Adipose tissue (tissue), 3 donors: ENCODE results near the gene CIDEA. TPM values are rescaled to one million over a fixed set of nuclear protein-coding genes. Genes with fewer than 3 reads are reported as not detected.

Experiments
- H3K27ac ChIP-seq: one replicate; pipeline ENCODE4 v1.5.1; 2013; ENCODE audit warnings: low read depth, low read length
- WGBS, 3 donors: extraction: QIAGEN DNeasy Blood & Tissue Kit; methylation state at CpG; one replicate each; pipeline ENCODE4 v1.1.7; 2013; 5-methylcytosine and 5-hydroxymethylcytosine counted together
- polyA plus RNA-seq, 3 donors: library from polyadenylated mRNA; stranded (reverse); fragments of 200-250 nt; gene quantifications; one replicate each; pipeline ENCODE4 v1.2.3, GENCODE V29; 2013
- donor health status: healthy with polysubstance abuse.
- donor health status: Bipolar disorder and iron deficiency.
- donor health status: healthy.

Gene CIDEA
- polyA plus RNA-seq, 3 donors: 27.2 to 527 (median 125) TPM

DNA sequence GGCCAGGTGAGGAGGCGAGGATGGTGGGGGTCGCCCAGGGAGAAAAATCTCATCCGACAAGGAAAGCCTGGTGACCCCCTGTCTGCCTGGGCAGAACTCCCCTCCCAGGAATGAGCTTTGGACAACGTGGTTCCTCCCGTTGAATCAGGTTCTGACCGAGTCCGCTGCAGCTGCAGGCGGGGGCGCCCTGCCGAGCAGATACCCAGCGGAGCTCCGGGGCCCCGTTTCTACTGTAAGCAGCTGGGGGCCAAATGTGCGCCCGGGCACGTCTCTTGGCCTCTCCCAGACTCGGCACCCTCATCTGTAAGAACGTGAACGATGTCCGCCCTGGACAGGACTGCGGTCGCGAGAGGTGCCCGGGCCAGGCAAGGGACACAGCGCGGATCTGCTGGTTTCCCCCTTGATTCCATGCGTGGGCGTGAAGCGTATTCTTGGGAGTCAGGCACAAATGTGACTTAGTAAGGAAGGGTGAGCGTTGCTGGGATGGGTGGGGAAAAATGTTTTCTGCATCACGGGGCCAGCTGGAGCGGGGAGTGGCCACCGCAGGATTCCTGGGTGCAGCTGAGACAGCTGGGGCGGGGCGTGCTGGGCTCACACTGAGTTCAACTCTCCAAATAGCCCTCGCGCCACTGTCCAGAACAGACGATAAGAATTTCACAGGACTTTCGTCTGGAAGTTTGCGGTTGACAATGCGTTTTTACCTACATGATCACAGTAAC is 33.7 kb downstream of the CIDEA start:
- 1 to 4% (median 4%) methylated on average over 41 of the region's 41 CpGs for WGBS, 3 donors
- H3K27ac ChIP-seq: no peak overlapping the region

DNA sequence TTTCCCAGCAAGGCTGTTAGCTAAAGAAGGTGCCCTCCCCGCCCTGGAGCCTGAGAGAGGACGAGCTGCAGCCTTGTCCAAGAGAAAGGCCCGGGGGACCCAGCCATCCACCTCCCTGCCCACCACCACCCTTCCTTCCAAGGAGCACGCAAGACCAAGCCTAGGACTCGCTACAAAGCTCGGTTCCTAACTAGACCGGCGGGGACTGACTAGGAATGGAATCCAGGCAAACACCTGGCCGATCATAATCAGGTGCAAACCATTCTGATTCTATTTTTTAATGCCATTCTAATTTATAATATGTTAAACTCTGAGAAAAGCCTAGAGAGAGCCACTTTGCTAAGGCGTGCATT is 34.2 kb downstream of the CIDEA start:
- no peak overlapping the region for H3K27ac ChIP-seq
- 15 to 17% (median 16%) methylated on average over 10 of the region's 10 CpGs for WGBS, 3 donors

DNA sequence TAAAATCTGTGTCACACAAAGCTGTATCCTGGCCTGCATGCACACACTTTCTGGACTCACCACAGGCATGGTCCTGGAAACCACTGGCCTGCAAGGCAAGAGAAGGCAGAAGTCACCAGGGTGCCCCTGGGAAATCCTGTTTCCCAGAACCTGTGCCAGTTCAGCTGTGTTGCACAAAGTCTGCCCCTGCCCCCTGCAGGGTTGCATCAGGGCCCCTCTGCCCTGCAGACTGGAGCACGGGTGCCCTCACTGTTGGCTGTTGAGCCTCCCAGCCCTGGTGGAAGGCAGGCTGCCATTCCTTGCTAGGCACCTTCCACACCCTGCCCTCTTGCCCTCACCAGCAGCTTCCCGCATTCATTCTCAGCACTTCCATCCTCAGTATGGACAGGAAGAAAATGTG is 35.9 kb downstream of the CIDEA start:
- WGBS, 3 donors: 55 to 87% (median 80%) methylated on average over 2 of the region's 2 CpGs

DNA sequence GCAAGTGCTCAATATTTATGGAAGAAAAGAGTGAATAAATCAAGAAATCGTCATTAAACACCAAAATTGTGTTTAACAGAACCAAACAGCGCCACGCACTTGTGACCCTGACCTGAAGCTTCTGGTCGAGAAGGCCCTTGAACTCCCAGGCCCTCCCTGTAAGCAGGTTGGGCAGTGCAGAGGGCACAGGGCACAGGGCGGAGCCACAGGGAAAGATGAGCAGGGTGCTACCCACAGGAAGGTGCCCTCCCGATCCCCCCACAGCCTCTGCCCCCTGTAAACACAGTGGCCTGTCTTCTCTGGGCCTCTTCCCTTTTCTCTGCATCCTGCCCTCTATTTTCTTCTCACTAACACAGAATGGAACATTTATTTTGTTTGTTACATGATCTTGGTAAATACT is 37.0 kb downstream of the CIDEA start:
- H3K27ac ChIP-seq: no peak overlapping the region

More for the DNA sequence above, 35.9 kb downstream of the CIDEA start:
- H3K27ac ChIP-seq: no peak overlapping the region

DNA sequence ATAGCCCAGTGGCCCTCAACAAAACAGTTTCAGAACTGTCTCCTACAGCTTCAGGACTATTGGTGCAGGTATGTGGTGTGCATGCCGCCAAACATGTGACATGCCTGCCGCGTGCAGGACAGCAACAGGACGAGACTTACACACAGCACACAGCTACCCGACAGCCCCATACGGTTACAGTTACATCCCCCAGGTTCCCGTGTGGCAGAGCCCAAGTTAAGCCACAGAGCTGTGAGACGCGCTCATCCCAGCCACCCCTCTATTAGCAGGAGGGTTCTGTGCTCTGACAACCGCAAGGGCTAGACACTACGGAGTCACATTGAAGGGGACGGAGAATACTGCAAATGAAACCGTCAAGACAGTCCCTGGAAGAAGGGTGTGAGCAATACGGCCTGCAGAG is 37.5 kb downstream of the CIDEA start:
- WGBS, 3 donors: 84 to 91% (median 87%) methylated on average over 14 of the region's 14 CpGs

More for the DNA sequence above, 37.0 kb downstream of the CIDEA start:
- 82 to 90% (median 83%) methylated on average over 6 of the region's 6 CpGs for WGBS, 3 donors

DNA sequence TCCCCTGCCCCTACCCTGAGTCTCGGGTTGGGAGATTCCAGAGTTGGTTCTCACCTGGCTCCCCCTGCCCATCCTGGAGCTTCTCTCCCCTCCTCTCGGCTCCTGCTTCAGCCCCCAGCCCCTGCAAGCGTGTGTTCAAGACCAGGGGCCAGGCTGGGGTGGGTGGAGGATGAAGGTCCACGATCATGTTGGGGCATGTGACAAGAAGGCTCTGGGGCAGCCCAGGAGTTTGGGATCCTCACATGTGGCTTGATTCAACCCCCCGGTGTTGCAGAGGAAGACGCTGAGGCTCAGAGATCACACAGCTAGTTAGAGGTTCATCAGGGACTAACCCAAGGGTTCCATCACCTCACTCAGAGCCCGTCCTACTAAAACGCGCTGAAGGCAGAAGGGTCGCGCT is 39.7 kb downstream of the CIDEA start:
- no peak overlapping the region for H3K27ac ChIP-seq
- 78 to 83% (median 80%) methylated on average over 11 of the region's 11 CpGs for WGBS, 3 donors

More for the DNA sequence above, 37.5 kb downstream of the CIDEA start:
- H3K27ac ChIP-seq: no peak overlapping the region

DNA sequence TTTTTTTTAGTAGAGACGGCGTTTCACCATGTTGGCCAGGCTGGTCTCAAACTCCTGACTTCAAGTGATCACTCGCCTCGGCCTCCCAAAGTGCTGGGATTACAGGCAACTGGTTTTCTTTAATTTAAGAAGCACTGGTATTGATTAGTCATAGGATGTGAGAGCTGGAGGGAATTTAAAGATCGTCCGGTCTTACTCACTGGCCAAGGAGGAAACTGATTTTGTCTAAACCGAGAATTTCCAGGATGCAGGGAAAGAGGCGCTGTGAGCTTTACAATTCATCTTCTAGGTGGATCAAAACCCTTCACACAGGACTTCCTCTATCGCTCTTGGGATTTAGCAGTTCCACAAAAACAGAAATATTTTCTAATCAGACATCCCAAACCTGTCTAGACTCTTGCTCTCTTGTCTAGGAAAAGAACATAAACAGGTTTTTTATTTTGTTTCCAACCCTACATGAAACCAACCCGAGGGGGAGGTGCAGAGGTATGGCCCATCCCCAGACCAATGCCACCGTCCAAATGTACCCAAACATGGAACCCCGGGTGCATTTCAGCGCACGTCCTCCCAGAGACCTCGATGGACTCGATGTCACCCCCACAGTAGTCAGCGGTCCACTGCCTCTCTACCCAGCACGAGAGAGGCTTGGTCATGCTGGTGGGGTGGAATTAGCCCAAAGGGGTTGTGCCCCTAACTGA is 41.4 kb downstream of the CIDEA start:
- WGBS, 3 donors: 85 to 92% (median 91%) methylated on average over 18 of the region's 18 CpGs
- H3K27ac ChIP-seq: no peak overlapping the region

DNA sequence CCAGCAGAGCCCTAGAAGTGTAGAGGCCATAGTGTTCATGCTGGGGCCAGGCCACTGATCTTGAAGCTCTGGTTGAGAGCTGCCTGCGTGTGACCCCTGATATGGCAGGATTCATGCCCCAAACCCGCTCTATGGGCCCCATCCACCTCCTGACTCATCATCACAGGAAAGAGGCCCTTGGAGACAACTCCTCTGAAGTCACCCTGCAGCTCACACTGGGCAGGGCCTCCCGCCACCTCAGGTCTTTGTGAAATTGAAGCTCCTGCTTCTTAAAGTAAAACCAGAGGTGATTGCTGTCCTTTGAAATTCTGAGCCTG is 41.9 kb downstream of the CIDEA start:
- WGBS, 3 donors: 92 to 97% (median 96%) methylated on average over 3 of the region's 3 CpGs

DNA sequence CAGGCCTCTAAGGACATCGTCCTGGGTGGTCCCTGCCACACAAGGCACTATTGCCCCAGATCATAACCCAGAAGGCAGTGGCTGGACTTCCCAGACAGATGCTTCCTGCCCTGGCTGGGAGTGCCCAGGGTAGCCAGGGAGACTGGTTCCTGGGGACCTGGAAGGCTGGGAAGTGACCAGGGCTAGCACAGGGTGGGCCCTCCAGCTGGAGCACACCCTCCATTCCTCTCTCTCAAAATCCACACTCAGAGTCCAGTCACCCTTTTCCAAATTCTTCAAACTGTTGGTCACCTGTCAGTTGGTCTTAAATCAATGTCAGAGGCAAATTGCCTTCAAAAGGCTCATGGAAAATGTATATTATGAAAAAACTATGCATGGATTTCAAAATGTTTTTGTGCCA is 42.3 kb downstream of the CIDEA start:
- 67 to 70% (median 68%) methylated on average over 1 of the region's 1 CpG for WGBS, 3 donors
- no peak overlapping the region for H3K27ac ChIP-seq

More for the DNA sequence above, 41.9 kb downstream of the CIDEA start:
- H3K27ac ChIP-seq: no peak overlapping the region

DNA sequence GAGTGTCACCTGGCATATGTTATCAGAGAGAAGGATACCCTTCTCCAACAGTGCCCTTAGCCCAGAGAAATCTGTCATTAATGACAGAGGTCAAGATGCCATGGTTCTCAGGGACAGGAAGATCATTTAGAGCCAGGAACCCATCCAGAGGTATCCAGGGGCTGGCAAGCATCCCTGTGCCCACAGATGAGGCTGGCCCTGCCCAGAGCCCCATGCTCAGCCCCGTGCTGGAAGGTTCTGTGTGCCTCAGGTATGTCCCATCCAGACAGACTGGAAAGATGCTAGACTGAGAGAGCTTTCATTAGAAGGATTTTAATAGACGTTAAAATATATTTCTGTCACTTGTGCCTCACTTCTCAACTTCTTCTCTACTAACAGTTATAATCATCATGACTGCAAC is 45.7 kb downstream of the CIDEA start:
- 71 to 88% (median 87%) methylated on average over 2 of the region's 2 CpGs for WGBS, 3 donors
- H3K27ac ChIP-seq: no peak overlapping the region

DNA sequence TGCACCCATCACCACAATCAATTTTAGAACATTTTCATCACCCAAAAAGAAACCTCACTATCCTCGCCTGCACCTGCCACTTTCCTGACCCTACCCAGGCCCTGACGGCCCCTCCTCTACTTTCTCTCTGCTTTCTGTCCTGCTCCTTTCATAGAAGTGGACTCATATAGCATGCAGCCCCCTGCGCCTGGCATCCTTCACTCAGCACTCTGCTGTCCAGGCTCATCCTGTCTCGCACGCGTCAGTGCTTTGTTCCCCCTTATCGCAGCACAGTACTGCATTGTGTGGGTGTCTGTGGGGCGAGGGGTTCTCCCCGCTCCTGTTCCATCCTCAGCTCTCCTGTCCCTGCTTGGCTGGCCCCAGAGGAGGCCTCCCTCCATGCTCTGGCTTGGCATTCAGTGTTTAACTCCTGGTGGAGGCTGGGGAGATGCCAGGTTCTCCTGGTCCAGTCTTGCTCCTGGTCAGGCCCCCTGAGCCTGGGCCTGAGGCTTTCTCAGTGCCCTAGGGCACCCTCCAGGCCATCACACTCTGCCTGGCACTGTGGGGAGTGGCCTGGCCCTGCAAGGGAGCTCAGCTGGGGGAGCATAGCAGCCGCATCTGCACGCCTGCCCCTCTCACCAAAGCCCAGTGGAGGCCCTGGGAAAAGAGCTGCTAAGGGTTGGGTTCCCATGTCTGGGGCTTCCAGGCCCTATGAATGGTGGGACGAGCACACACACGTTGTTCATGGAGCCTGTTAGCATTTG is 47.3 kb downstream of the CIDEA start:
- WGBS, 3 donors: 85 to 89% (median 87%) methylated on average over 13 of the region's 13 CpGs

DNA sequence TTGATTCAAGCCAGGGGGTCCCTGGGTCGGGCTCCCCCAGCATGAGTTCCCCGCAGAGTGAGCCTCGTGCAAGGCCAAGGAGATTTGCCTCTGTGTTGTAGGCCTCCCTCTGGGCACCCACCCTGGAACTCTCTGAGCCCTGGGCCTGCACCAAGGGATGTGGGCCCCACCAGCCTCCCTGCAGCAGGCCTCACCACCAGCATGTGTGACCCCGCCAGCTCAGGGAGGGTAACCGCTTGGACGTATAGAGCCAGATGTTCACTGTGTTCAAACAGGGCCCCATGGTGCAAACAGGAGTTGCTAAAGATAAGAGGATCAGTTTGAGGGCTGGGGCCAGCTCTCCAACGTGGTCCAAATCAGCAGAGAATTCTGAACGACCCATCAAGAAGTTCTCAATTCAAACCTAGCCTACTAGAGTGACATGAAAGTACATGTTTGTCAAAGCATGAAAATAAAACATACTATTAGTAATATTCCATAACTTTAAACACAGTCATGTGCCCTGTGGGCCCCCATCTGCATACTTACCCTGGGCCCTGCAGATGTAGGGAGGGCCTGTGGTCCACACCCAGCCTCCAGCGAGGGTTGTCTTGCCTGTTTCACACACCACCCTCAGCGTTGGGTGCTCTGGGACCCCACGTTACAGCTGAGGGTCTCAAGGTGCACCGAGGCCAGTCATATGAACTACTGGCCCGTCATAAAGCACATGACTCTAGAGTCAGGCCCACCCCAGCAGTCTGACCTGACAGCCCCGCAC is 48.4 kb downstream of the CIDEA start:
- 85 to 89% (median 88%) methylated on average over 14 of the region's 14 CpGs for WGBS, 3 donors
- no peak overlapping the region for H3K27ac ChIP-seq

More for the DNA sequence above, 47.3 kb downstream of the CIDEA start:
- no peak overlapping the region for H3K27ac ChIP-seq

DNA sequence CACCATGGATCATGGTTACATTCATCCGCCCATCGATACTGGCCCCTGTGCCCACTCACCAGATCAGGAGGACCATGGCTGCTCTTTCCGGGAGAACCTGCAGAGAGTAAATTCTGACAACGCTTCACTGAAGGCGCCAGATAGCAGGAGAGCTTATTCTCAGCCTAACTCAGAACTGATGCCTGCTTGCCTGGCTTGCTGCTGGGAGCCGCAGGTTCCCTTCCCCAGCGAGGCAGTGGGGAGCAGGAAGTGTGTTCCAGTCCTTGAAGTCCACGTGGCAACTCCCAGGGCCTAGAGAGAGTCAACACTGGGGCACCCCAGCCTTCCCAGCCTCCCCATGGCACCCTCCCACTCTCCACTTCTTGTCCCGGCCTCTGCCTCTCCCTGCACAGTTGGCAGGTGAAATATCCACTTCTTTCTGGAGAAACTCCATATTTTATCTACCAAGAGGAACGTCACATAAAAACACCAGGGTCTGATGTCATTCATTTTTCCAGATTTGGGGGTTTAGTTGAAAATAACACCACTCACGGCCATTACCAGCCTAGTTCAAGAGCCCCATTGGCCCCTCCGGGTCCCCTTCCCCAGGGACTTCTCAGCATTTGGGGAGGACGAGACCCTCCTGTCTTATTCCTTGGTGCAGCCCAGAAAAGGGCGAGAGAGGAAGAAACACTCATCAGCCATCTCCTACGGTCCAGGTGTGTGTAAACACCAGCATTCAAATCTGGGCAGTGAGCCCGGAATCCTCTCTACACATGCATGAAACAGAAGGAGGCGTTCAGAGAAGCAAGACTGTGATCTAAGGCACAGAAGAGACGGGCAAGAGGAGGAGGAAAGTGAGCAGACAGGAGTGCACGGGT is 50.4 kb downstream of the CIDEA start:
- H3K27ac ChIP-seq: no peak overlapping the region
- WGBS, 3 donors: 55 to 79% (median 76%) methylated on average over 19 of the region's 19 CpGs

DNA sequence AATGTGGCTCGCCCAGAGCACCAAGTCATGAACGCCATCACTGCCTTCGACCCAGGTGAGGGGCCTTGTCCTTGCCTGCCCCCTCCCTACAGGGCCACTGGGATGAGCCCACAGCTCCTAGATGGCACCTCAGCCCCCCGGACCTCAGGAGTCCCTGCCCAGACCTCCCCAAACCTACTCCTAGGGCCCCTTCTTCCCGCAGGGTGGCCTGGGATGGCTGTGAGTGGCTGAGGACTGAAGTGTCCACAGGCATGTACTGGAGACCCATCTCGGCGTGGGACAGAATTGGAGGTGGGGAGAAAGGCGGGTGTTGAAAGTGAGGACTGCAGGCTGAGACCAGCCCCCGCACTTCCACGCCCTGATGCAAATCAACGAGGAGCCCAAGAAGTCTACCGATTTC is 51.0 kb downstream of the CIDEA start:
- 76 to 90% (median 86%) methylated on average over 12 of the region's 12 CpGs for WGBS, 3 donors
- no peak overlapping the region for H3K27ac ChIP-seq

DNA sequence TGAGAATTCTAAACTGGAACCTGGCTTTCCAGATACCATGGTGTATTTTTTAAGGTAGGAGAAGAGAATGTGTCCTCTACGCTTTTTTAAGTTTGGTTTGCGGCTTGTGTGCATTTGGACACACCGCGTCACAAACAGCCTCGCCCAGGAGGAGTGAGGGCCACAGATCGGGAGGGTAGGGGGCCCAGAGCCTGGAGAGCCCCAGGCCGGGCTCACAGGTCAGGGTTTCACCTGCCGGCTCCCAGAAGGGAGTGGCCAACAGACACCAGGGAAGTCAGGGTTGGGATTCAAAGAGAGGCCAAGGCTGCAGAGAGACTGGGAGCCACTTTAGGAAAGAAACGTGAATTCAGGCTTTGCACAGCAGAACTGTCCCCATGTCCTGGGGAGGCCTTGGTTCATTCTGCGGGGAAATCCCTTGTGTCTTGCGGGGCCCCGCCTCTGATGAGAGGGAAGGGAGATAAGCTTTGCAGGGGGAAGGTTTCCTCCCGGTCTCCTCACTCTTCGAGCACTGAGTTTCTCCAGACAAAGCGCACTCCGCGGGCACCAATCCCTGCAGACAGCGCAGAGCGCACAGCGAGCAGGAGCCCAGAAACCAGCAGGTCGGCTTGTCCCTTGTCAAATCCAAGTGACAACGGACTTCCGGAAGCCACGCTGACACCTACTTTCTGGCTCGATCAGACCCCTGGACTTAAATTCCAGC is 51.9 kb downstream of the CIDEA start:
- H3K27ac ChIP-seq: no peak overlapping the region
- WGBS, 3 donors: 69 to 86% (median 81%) methylated on average over 25 of the region's 25 CpGs

DNA sequence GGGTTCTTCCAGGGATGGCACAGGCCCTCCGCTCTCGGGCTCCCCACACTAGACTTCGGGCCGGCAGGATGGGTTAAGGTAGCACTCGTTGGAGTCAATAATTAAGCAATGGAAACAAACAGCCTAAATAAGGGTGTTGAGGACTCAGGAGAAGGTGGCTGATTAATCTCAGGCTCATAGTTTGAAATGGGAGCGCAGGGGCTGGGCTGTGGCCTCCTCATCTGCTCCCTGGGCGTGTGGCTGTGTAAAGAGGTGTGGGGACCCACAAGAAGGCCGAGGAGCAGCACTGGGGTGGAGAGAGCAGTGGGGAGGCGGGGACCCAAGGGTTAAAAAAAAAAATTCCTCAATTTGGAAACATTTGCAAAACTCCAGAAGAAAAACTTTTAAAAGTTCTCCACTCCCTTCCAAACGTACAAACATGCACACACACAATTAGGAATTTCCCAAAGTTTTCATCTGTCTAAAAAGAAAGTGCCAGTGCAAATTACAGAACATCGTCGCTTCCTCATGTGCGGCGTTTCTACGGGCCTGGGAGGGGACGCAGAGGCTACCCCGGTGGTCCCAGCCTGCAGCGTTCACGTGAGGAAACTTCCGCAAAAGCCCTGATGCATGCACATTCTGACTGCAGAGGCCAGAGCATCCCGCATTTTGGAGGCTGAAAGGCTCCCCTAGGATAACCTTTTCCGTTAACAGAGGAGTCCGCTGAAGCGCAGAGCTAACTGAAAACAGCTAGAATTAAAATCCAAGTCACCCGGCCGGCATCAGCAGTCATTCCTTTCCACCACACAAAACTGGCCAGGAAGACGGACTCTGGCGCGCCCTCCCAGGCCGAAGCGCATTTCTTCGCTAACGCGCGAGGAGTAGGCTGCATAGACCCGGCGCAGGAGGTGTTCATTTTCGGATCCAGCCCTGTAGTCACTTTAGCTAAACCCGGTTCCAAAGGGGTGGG is 52.9 kb downstream of the CIDEA start:
- peak overlapping the region; percentile 73 for H3K27ac ChIP-seq
- 14 to 47% (median 15%) methylated on average over 39 of the region's 39 CpGs for WGBS, 3 donors
